Activated T-cell treated with anti-CD3 and anti-CD28 coated beads, Interleukin-2, amount 50 U/mL, for 72 hours (primary cell): Measurements from ENCODE around the gene LIN37. TPM values are rescaled to one million over a fixed set of nuclear protein-coding genes. Genes with fewer than 3 reads are reported as not detected.

Experiments
- ATAC-seq, 2 donors: fragments of 150-1000 bp; cut with Tn5 transposase; replicated peaks in 1 of 2; 2 replicates each; pipeline ENCODE4 v1.10.0; 2021; ENCODE audit warnings: moderate library complexity in 2 of 2, mild to moderate bottlenecking in 1 of 2
- DNase-seq, 2 donors: peaks; one replicate each; pipeline ENCODE4 v3.0.0; 2021 to 2022; ENCODE audit warnings: mixed read lengths in 1 of 2
- H3K27ac Mint-ChIP-seq: one replicate; pipeline ENCODE4 v1.8.0; 2022; ENCODE audit warnings: mild to moderate bottlenecking, moderate library complexity, mixed read lengths
- H3K27me3 Mint-ChIP-seq: one replicate; pipeline ENCODE4 v1.8.0; 2022; ENCODE audit warnings: low read depth, mixed read lengths
- H3K36me3 Mint-ChIP-seq, 2 donors: one replicate each; pipeline ENCODE4 v1.8.0; 2022; ENCODE audit warnings: mixed read lengths in 2 of 2, mild to moderate bottlenecking in 1 of 2; ENCODE audit not compliant: insufficient read depth in 2 of 2
- H3K4me1 Mint-ChIP-seq: one replicate; pipeline ENCODE4 v1.8.0; 2022; ENCODE audit warnings: low read depth, mixed read lengths
- H3K4me3 Mint-ChIP-seq, 2 donors: one replicate each; pipeline ENCODE4 v1.8.0; 2022; ENCODE audit warnings: mild to moderate bottlenecking in 2 of 2, mixed read lengths in 2 of 2, moderate library complexity in 2 of 2
- H3K9me3 Mint-ChIP-seq, 2 donors: one replicate each; pipeline ENCODE4 v1.8.0; 2022; ENCODE audit warnings: mixed read lengths in 2 of 2
- total RNA-seq, 2 donors: library from RNA; stranded (reverse); gene quantifications; one replicate each; pipeline ENCODE4 v1.2.3, GENCODE V29; 2022

The LIN37 gene
- total RNA-seq, 2 donors from 2014 or later: 11.4 to 14.3 TPM

DNA sequence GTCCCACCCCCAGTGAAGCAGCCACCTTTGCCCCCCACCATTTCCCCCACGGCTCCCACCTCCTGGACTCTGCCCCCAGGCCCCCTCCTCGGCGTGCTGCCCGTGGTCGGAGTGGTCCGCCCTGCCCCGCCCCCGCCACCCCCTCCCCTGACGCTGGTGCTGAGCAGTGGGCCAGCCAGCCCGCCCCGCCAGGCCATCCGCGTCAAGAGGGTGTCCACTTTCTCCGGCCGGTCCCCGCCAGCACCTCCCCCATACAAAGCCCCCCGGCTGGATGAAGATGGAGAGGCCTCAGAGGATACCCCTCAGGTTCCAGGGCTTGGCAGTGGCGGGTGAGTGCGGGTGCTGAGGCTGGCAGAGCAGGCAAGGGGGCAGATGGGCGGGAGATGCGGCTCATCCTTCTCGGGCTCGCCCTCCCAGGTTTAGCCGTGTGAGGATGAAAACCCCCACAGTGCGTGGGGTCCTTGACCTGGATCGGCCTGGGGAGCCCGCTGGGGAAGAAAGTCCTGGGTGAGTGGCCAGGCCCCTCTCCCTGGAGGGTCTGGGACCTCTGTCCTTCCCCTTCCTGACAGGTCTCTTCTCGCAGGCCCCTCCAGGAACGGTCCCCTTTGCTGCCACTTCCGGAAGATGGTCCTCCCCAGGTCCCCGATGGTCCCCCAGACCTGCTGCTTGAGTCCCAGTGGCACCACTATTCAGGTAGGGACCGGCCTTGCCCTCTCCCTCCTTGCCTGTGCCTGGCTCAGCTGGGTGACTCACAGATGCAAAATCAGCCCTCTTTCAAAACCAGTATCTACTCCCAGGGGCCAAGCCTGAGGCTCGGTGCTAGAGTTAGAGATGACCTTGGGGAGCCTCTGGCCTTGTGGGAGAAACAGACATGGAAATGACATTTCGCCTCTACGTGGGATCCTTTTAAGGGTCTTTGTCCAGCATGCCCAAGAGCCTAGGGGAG lies 14.9 kb upstream of the LIN37 start:
- H3K36me3 Mint-ChIP-seq: peaks cover 10 to 18% of the 10 kb centered on the region in 2 donors
- no peak for ATAC-seq
- H3K27me3 Mint-ChIP-seq: no peaks in the 10 kb centered on the region
- DNase-seq: no peak
- H3K4me1 Mint-ChIP-seq: peaks cover 27% of the 10 kb centered on the region
- no peaks in the 10 kb centered on the region for H3K9me3 Mint-ChIP-seq
- peak overlapping the region; percentile 10 for H3K27ac Mint-ChIP-seq
- no peak overlapping the region for H3K4me3 Mint-ChIP-seq

DNA sequence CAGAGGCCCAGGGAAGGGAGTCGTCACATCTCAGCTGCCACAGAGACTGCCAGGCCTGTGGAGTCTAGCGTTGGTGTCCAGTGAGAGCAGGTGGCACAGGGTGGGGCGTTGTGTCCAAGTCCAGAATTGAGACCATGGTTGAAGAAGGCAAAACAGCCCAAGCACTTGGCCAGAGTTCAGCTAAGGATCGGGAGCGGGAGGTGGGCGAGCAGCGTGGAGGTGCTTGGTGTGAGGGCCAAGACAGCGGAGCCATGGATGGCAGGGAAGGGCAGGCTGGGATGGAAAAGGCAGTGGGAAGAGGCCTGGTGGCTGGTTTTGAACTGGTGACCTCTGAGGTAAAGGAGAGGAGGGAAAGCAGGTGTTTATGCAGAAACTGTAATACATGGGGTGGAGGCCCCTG lies 14.1 kb upstream of the LIN37 start:
- Mint-ChIP-seq H3K27ac (peak overlapping the region; percentile 70), H3K9me3 (no peaks in the 10 kb centered on the region), H3K36me3 (peaks cover 10 to 20% of the 10 kb centered on the region in 2 donors), H3K4me1 (peaks cover 27% of the 10 kb centered on the region), H3K4me3 (no peak overlapping the region), H3K27me3 (no peaks in the 10 kb centered on the region)
- DNase-seq: no peak
- no peak for ATAC-seq

DNA sequence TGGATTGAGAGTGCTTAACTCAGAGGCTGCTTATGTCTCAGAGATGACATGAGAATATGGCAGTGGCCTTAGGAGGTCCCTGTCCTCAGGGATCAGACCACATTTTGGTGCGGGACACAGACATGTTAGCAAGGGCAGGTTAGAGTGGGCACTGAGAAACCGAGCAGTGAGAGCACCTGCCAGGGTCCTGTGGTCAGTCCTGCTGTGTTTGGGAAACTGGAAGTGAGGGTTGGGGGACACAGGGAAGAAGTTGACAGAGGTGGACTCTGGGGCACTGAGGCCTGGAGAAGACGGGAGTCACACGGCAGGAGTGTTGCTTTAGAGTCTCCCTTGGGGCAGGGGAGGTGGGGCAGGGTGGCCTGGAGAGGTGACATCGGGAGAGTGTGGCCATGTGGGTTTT lies 13.5 kb upstream of the LIN37 start:
- ATAC-seq (no peak), DNase-seq (no peak)
- H3K4me3 Mint-ChIP-seq: no peak overlapping the region
- peaks cover 27% of the 10 kb centered on the region for H3K4me1 Mint-ChIP-seq
- H3K27ac Mint-ChIP-seq: peak overlapping the region; percentile 70
- no peaks in the 10 kb centered on the region for H3K27me3 Mint-ChIP-seq
- peaks cover 10 to 20% of the 10 kb centered on the region in 2 donors for H3K36me3 Mint-ChIP-seq
- H3K9me3 Mint-ChIP-seq: no peaks in the 10 kb centered on the region

DNA sequence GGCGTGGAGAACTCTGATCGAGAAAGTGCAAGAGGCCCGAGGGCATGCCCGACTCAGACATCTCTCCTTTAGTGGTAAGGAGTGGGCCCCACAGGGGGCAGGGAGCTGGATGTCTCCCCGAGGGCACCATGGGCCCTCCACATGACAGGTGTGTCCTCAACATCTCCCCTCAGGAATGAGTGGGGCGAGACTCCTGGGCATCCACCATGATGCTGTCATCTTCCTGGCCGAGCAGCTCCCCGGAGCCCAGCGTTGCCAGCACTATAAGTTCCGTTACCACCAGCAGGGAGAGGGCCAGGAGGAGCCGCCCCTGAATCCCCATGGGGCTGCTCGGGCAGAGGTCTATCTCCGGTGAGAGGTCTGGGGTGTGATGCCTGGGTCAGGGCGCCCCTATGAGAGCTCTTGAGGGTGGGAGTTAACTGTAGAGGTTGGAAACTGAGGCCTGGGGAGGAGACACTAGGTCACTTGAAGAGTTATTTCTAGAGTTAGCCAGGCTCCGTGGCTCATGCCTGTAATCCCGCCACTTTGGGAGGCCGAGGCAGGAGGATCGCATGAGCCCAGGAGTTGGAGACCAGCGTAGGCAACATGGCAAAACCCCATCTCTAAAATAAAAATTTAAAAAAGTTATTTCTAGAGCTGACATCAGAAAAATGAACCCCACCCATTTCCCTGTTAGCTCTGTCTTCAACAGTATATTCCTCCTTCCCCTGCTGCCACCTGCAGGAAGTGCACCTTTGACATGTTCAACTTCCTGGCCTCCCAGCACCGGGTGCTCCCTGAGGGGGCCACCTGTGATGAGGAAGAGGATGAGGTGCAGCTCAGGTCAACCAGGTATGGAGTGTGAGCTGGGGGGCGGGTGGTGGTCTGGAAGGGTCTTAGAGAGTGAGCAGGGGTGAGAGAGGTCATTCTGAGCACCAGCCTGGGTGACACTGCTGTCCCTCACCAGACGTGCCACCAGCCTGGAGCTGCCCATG lies 11.2 kb upstream of the LIN37 start:
- H3K36me3 Mint-ChIP-seq: peaks cover 9 to 21% of the 10 kb centered on the region in 2 donors
- no peak overlapping the region for H3K4me3 Mint-ChIP-seq
- no peak for DNase-seq
- no peaks in the 10 kb centered on the region for H3K9me3 Mint-ChIP-seq
- no peak for ATAC-seq
- peaks cover 30% of the 10 kb centered on the region for H3K4me1 Mint-ChIP-seq
- H3K27ac Mint-ChIP-seq: peak overlapping the region; percentile 82
- no peaks in the 10 kb centered on the region for H3K27me3 Mint-ChIP-seq

DNA sequence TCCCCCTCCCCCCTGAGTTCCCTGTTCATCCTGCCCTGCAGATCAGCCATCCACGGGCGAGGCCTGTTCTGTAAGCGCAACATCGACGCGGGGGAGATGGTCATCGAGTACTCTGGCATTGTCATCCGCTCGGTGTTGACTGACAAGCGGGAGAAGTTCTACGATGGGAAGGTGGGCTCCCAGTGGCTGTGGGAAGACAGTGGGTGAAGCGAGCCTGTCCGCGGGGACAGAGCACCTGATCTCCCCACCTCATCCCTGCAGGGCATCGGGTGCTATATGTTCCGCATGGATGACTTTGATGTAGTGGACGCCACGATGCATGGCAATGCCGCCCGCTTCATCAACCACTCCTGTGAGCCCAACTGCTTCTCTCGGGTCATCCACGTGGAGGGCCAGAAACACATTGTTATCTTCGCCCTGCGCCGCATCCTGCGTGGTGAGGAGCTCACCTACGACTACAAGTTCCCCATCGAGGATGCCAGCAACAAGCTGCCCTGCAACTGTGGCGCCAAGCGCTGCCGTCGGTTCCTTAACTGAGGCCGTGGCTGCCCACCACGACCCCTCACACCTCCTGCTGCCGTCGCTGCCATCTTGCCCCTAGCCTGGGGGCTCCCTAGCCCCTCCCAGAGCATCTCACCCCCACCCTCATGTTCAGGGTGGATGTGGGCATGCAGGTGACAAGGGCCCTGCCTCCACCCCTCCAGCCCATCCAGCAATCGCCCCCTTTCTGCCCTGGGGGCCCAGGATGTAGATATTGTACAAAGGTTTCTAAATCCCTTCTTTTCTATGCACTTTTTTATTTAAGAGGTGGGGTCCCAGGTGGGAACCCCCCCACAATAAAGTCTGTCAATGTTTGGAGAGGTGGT lies 10.1 kb upstream of the LIN37 start:
- DNase-seq (no peak), ATAC-seq (no peak)
- Mint-ChIP-seq H3K4me1 (peaks cover 40% of the 10 kb centered on the region), H3K4me3 (peak overlapping the region in 1 of 2 donors; percentile 9), H3K36me3 (peaks cover 12 to 28% of the 10 kb centered on the region in 2 donors), H3K9me3 (no peaks in the 10 kb centered on the region), H3K27me3 (no peaks in the 10 kb centered on the region), H3K27ac (peak overlapping the region; percentile 26)

DNA sequence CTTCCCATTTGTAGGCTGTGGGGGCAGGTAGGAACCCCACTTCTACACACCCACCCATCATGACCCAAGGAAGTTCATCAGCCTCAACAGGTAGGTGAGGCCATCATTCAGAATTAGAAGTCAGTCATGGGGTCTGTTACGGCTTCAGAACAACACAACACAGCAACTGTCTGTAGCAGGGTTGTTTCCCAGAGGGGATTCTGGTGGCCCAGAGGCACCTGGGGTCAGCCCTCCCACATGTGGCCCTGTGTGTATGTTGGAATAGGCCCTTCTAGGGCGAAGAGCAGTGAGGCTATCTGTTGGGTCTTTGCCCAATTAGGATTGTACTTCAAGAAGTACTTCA lies 9.5 kb upstream of the LIN37 start:
- Mint-ChIP-seq H3K27me3 (no peaks in the 10 kb centered on the region), H3K9me3 (no peaks in the 10 kb centered on the region), H3K36me3 (peaks cover 12 to 27% of the 10 kb centered on the region in 2 donors), H3K4me3 (peak overlapping the region; percentile 9 to 58), H3K27ac (peak overlapping the region; percentile 26), H3K4me1 (peaks cover 45% of the 10 kb centered on the region)
- DNase-seq: no peak
- no peak for ATAC-seq

DNA sequence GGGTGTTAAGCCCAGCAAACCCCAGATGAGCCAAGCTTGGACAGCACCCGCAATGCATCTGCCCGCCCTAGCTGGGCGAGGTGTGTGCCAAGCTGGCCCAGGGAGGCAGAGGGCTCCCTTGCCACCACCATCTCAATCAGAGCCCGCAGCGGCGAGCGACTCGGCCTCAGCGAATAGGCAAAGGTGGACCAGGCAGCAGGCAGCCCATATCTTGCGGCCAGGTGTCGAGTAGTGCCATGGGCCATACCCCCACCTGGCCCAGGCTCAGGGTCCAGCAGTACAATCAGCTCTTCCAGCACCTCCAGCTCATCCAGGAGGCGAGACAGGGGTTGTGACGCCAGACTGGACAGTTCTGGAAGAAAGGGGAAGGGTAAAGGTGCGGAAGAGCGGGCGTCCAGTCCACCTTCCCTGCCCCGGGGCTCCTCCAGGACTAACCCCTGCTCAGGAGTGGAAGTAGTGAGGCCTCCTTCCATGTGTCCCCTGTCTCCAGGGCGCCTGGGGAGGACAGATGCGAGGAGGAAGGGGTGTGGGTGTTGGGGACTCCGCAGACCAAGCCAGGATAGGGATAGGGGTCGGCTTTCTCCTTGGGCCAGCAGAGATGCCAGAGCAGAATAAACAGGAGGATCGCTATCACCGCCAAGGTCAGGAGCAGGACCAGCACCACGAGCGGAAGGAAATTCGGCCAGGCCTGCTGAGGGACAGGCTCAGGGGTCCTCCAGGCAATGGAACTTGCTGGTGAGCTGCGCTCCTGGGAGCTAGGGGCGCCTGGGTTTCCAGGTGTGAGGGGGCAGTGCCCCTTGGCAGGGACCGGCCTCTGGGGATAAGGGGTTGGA lies 8.9 kb upstream of the LIN37 start:
- Mint-ChIP-seq H3K27me3 (no peaks in the 10 kb centered on the region), H3K27ac (no peak overlapping the region), H3K9me3 (no peaks in the 10 kb centered on the region), H3K4me3 (peak overlapping the region; percentile 58 to 88), H3K4me1 (peaks cover 45% of the 10 kb centered on the region), H3K36me3 (peaks cover 9 to 21% of the 10 kb centered on the region in 2 donors)
- ATAC-seq: no peak
- no peak for DNase-seq

DNA sequence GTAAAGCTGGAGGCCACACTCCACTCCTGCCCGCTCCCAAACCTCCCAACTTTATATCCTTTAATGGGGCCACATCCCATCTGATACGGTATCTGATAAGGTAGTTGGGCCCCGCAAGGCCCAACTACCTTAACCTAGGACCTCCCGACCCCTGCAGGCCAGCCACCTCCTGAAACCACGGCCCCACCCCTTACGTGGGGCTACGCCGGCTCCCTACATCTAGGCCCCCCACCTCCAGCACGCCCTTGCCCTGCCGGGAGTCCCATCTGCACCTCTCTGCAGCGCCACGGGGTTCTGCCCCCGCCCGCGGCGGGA lies 8.3 kb upstream of the LIN37 start:
- peaks cover 9 to 19% of the 10 kb centered on the region in 2 donors for H3K36me3 Mint-ChIP-seq
- H3K27ac Mint-ChIP-seq: no peak overlapping the region
- ATAC-seq: peak; percentile 3 to 4
- DNase-seq: no peak
- peaks cover 41% of the 10 kb centered on the region for H3K4me1 Mint-ChIP-seq
- peak overlapping the region; percentile 88 to 91 for H3K4me3 Mint-ChIP-seq
- H3K9me3 Mint-ChIP-seq: no peaks in the 10 kb centered on the region
- H3K27me3 Mint-ChIP-seq: no peaks in the 10 kb centered on the region

DNA sequence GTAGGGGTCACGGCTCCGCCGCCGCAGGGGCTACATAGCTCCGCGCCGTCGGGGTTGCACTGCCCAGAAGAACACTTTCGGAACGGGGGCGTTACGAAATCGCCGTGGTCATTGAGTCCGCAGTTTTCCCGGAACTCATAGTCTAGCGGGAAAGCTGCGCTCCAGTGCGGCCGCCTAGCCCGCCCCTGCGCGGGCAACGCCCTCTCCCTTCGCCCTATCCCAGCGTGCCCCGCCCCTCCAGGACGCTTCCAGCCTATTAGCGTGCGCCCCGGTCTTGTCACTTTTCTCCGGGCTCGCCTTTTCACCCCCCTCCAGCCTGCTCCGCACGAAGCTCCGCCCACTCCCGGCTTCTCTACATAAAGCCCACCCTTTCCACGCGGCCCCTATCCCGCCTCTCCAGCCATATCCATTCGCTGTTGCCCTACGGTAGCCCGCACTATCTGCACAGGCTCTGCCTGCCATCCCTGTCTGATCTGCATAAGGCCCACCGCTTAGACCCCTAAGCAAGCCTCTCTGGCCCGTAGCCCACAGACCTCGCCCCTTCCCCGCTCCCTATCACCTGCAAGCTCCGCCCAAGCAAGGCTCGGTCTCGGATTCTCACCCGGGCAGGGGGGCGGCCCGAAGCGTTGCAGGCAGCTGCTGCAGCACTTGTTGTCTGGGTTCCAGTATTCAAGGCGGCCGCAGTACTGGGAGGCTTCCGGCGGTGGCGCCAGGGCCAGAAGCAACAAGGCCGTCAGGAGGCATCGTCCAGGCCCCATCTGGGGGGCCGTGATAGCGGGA lies 7.8 kb upstream of the LIN37 start:
- H3K36me3 Mint-ChIP-seq: peaks cover 7 to 19% of the 10 kb centered on the region in 2 donors
- no peaks in the 10 kb centered on the region for H3K9me3 Mint-ChIP-seq
- ATAC-seq (peak; percentile 69 to 70), DNase-seq (peak; percentile 97 to 98)
- no peaks in the 10 kb centered on the region for H3K27me3 Mint-ChIP-seq
- peak overlapping the region; percentile 88 to 91 for H3K4me3 Mint-ChIP-seq
- peaks cover 42% of the 10 kb centered on the region for H3K4me1 Mint-ChIP-seq
- peak overlapping the region; percentile 93 for H3K27ac Mint-ChIP-seq

DNA sequence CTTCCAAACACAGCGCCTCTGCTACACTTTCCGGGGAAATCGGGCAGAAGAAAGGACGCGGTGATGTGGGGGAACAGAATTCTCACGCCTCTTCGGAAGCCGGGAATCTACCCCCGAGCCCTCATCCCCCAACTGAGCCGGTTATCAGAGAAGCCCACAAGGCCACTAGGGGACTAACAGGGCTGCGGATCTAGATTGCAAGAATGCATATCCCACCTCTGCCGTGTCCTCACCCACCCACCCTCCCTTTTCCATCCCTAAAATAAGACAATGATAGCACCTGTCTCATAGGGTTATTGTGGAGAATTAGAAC lies 7.2 kb upstream of the LIN37 start:
- H3K9me3 Mint-ChIP-seq: no peaks in the 10 kb centered on the region
- H3K4me3 Mint-ChIP-seq: peak overlapping the region; percentile 91 to 95
- DNase-seq (no peak), ATAC-seq (no peak)
- H3K36me3 Mint-ChIP-seq: peaks cover 6 to 19% of the 10 kb centered on the region in 2 donors
- H3K4me1 Mint-ChIP-seq: peaks cover 47% of the 10 kb centered on the region
- H3K27ac Mint-ChIP-seq: peak overlapping the region; percentile 93
- no peaks in the 10 kb centered on the region for H3K27me3 Mint-ChIP-seq

- ATAC-seq (peak; percentile 3 to 6), DNase-seq (peak; percentile 86)
- Mint-ChIP-seq H3K36me3 (peaks cover 6 to 14% of the 10 kb centered on the region in 2 donors), H3K27ac (peak within 1 kb of the TSS; percentile 91), H3K9me3 (no peaks in the 10 kb centered on the region), H3K27me3 (no peaks in the 10 kb centered on the region), H3K4me1 (peaks cover 48% of the 10 kb centered on the region), H3K4me3 (peak within 1 kb of the TSS; percentile 91 to 95)
Measured at GRCh38 chr19:35742121-35742724, 6.2 kb upstream of the LIN37 start, which contains the start of gene IGFLR1. Gene IGFLR1 (minus strand): TSS chr19:35742452. CDS start chr19:35741180, 1,272 bp downstream.
